Stimulated activated naive B cell treated with anti-CD40 and anti-IgM and Interleukin-4, amounts not matched to agents 10 μg/mL and 1 μg/mL and 100 μg/mL, for 72 hours (primary cell): ENCODE measurements around the gene MAN2A1.
A peak's percentile ranks its signal among the peaks of the same experiment; 100 is the strongest.

Experiments
- ATAC-seq, 2 donors: fragments of 150-1000 bp; cut with Tn5 transposase; replicated peaks; 2 replicates each; pipeline ENCODE4 v1.10.0; 2021; ENCODE audit warnings: moderate library complexity in 1 of 2
- DNase-seq: peaks from one replicate; pipeline ENCODE4 v3.0.0; 2021
- H3K27ac Mint-ChIP-seq: one replicate; pipeline ENCODE4 v1.8.0; 2022; ENCODE audit warnings: mild to moderate bottlenecking, mixed read lengths
- H3K27me3 Mint-ChIP-seq, 2 donors: one replicate each; pipeline ENCODE4 v1.8.0; 2022; ENCODE audit warnings: mixed read lengths in 2 of 2
- H3K36me3 Mint-ChIP-seq, 2 donors: one replicate each; pipeline ENCODE4 v1.8.0; 2022; ENCODE audit warnings: mixed read lengths in 2 of 2, mild to moderate bottlenecking in 1 of 2
- H3K4me1 Mint-ChIP-seq, 2 donors: one replicate each; pipeline ENCODE4 v1.8.0; 2022; ENCODE audit warnings: mixed read lengths in 2 of 2, mild to moderate bottlenecking in 1 of 2
- H3K4me3 Mint-ChIP-seq, 2 donors: one replicate each; pipeline ENCODE4 v1.8.0; 2022; ENCODE audit warnings: mild to moderate bottlenecking in 2 of 2, mixed read lengths in 2 of 2, moderate library complexity in 1 of 2
- H3K9me3 Mint-ChIP-seq, 2 donors: one replicate each; pipeline ENCODE4 v1.8.0; 2022; ENCODE audit warnings: mixed read lengths in 2 of 2, mild to moderate bottlenecking in 1 of 2

The MAN2A1 gene

GRCh38 chr5:109689740-109690241 is at the start of gene MAN2A1:
Gene MAN2A1, plus strand, starts transcription at chr5:109689927. Its CDS starts 491 bp downstream, at chr5:109690418.
- ATAC-seq (peak; percentile 59 to 68), DNase-seq (peak; percentile 74)
- Mint-ChIP-seq H3K36me3 (peaks cover 10 to 20% of the 10 kb centered on the region in 2 donors), H3K27ac (peak within 1 kb of the TSS; percentile 97), H3K9me3 (no peaks in the 10 kb centered on the region), H3K4me3 (peak within 1 kb of the TSS; percentile 88 to 98), H3K27me3 (peaks cover 0 to 3% of the 10 kb centered on the region in 2 donors), H3K4me1 (peaks cover 29 to 34% of the 10 kb centered on the region in 2 donors)

GRCh38 chr5:109640976-109641375 is 48.8 kb upstream of the MAN2A1 start:
- peaks cover 0 to 6% of the 10 kb centered on the region in 2 donors for H3K9me3 Mint-ChIP-seq
- H3K27me3 Mint-ChIP-seq: peaks cover 0 to under 1% of the 10 kb centered on the region in 2 donors
- H3K4me3 Mint-ChIP-seq: no peak overlapping the region
- H3K36me3 Mint-ChIP-seq: no peaks in the 10 kb centered on the region
- no peak for ATAC-seq
- DNase-seq: no peak
- no peak overlapping the region for H3K27ac Mint-ChIP-seq
- H3K4me1 Mint-ChIP-seq: peaks cover 5 to 8% of the 10 kb centered on the region in 2 donors

GRCh38 chr5:109643791-109644350 is 45.9 kb upstream of the MAN2A1 start:
- H3K27me3 Mint-ChIP-seq: no peaks in the 10 kb centered on the region
- H3K4me3 Mint-ChIP-seq: no peak overlapping the region
- DNase-seq (no peak), ATAC-seq (no peak)
- peaks cover 0 to 6% of the 10 kb centered on the region in 2 donors for H3K9me3 Mint-ChIP-seq
- H3K27ac Mint-ChIP-seq: no peak overlapping the region
- H3K4me1 Mint-ChIP-seq: no peaks in the 10 kb centered on the region
- H3K36me3 Mint-ChIP-seq: no peaks in the 10 kb centered on the region

GRCh38 chr5:109644829-109645228 is 44.9 kb upstream of the MAN2A1 start:
- no peak overlapping the region for H3K27ac Mint-ChIP-seq
- H3K36me3 Mint-ChIP-seq: no peaks in the 10 kb centered on the region
- H3K4me1 Mint-ChIP-seq: no peaks in the 10 kb centered on the region
- peaks cover 0 to 3% of the 10 kb centered on the region in 2 donors for H3K9me3 Mint-ChIP-seq
- no peaks in the 10 kb centered on the region for H3K27me3 Mint-ChIP-seq
- ATAC-seq (no peak), DNase-seq (no peak)
- H3K4me3 Mint-ChIP-seq: no peak overlapping the region

GRCh38 chr5:109645707-109646192 is 44.0 kb upstream of the MAN2A1 start:
- H3K27ac Mint-ChIP-seq: no peak overlapping the region
- no peak for DNase-seq
- no peaks in the 10 kb centered on the region for H3K9me3 Mint-ChIP-seq
- H3K4me1 Mint-ChIP-seq: no peaks in the 10 kb centered on the region
- H3K36me3 Mint-ChIP-seq: no peaks in the 10 kb centered on the region
- no peak for ATAC-seq
- H3K4me3 Mint-ChIP-seq: no peak overlapping the region
- H3K27me3 Mint-ChIP-seq: no peaks in the 10 kb centered on the region

DNA sequence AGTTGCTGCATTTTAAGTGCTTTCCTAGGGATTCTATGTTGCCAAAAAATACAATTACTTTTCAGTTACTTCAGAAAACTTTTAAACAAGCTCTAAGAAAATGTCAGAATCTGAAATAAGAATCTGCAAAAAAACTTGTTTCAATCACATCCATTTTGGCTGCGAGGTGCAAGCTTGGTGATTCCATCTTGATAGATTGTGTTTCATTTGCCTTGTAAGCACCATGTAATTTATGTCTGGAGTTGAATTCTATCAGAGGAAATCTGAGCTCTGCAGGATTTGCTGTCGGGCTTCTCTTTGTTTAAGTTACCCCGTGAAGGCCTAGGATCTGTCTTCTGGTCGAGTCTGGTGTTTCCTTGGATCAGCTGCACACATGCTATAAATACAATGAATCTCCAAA is 40.4 kb upstream of the MAN2A1 start:
- Mint-ChIP-seq H3K4me1 (no peaks in the 10 kb centered on the region), H3K4me3 (no peak overlapping the region), H3K27me3 (no peaks in the 10 kb centered on the region), H3K36me3 (no peaks in the 10 kb centered on the region), H3K9me3 (no peaks in the 10 kb centered on the region), H3K27ac (no peak overlapping the region)
- ATAC-seq (no peak), DNase-seq (no peak)

DNA sequence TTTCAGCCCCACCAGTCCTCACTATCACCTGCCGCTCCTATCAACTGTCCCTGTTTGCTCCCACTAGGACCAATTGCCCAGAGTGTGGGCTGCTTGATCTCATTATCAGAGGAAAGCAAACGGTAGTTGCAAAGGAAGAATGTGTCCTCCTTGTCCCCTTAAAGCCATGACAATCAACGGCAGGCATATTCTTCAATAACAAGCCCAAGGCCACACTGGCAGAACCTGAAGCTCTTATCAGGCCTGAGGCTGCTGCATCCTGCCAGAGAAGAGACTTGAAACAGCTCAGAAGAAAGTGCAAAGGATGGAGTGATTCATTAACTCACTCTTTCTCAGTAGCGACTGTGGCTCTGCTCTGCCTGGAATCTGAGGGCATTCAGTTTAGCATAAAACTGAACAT is 39.2 kb upstream of the MAN2A1 start:
- H3K27me3 Mint-ChIP-seq: peaks cover 0 to 1% of the 10 kb centered on the region in 2 donors
- peaks cover 0 to under 1% of the 10 kb centered on the region in 2 donors for H3K4me1 Mint-ChIP-seq
- ATAC-seq: no peak
- DNase-seq: no peak
- H3K4me3 Mint-ChIP-seq: no peak overlapping the region
- H3K27ac Mint-ChIP-seq: no peak overlapping the region
- H3K9me3 Mint-ChIP-seq: no peaks in the 10 kb centered on the region
- H3K36me3 Mint-ChIP-seq: no peaks in the 10 kb centered on the region

- no peak overlapping the region for H3K27ac Mint-ChIP-seq
- ATAC-seq (no peak), DNase-seq (no peak)
- H3K9me3 Mint-ChIP-seq: no peaks in the 10 kb centered on the region
- no peak overlapping the region for H3K4me3 Mint-ChIP-seq
- H3K27me3 Mint-ChIP-seq: peaks cover 1 to 5% of the 10 kb centered on the region in 2 donors
- H3K4me1 Mint-ChIP-seq: peaks cover 11% of the 10 kb centered on the region in 2 donors
- no peaks in the 10 kb centered on the region for H3K36me3 Mint-ChIP-seq
Observed at GRCh38 chr5:109652096-109652495, 37.6 kb upstream of the MAN2A1 start.

DNA sequence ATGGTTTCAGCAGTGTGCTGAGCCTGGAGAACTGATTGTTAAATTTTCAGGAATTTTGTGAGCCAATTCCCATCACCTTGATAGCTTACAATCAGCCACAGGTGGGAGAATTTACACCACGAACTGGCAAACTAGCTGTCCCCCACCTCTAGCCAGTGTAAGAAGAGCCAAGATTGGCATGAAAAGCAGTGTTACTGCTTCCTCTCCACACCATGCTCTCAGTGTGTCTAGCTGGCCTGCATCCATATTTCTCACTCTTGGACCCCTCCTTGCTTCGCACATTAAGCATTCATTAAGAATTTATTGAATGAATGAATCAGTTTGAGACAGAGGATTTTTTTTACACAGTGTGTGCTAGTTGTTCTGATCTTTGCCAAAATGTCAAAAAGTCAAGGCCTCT is 36.7 kb upstream of the MAN2A1 start:
- ATAC-seq: no peak
- Mint-ChIP-seq H3K27me3 (peaks cover 5 to 8% of the 10 kb centered on the region in 2 donors), H3K27ac (no peak overlapping the region), H3K36me3 (no peaks in the 10 kb centered on the region), H3K9me3 (no peaks in the 10 kb centered on the region), H3K4me3 (no peak overlapping the region), H3K4me1 (peaks cover 13 to 15% of the 10 kb centered on the region in 2 donors)
- no peak for DNase-seq

DNA sequence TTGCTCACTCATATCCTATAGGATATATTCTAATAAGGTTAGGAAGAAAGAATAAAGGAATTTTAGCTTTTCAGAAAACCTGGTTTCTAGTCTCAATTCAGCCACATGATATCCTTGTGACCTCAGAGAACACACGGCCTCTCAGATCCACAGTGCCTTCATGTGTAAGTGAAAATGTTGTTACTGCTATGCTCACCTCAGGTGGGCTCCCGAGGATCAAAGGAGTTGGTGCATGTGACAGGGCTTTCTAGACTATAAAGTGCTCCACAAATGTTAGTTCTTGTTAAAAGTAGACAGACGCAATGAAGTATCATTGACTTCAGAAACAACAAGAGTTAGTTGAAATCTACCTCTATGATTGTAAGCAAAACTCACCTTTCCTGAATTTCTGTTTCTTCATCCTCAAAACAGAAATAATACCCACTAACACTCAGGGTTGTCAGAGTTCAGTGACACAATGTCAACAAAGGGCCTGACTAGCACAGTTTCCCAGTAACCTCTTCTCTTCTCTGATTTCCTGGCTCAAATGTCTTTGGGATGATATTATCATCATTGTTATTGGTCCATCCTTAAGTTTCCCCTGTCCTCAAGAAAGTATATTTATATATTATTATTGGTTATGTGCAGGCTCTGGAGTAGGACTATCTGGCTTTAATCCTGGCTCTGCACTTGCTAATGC is 36.0 kb upstream of the MAN2A1 start:
- no peaks in the 10 kb centered on the region for H3K9me3 Mint-ChIP-seq
- no peak overlapping the region for H3K27ac Mint-ChIP-seq
- peaks cover 5 to 8% of the 10 kb centered on the region in 2 donors for H3K27me3 Mint-ChIP-seq
- ATAC-seq: no peak
- no peak for DNase-seq
- peaks cover 13 to 15% of the 10 kb centered on the region in 2 donors for H3K4me1 Mint-ChIP-seq
- H3K4me3 Mint-ChIP-seq: no peak overlapping the region
- H3K36me3 Mint-ChIP-seq: no peaks in the 10 kb centered on the region

- H3K9me3 Mint-ChIP-seq: no peaks in the 10 kb centered on the region
- no peak overlapping the region for H3K27ac Mint-ChIP-seq
- peaks cover 13 to 15% of the 10 kb centered on the region in 2 donors for H3K4me1 Mint-ChIP-seq
- H3K36me3 Mint-ChIP-seq: no peaks in the 10 kb centered on the region
- H3K27me3 Mint-ChIP-seq: peaks cover 5 to 8% of the 10 kb centered on the region in 2 donors
- no peak for DNase-seq
- H3K4me3 Mint-ChIP-seq: no peak overlapping the region
- ATAC-seq: no peak
Observed at GRCh38 chr5:109654455-109654854, 35.3 kb upstream of the MAN2A1 start.

DNA sequence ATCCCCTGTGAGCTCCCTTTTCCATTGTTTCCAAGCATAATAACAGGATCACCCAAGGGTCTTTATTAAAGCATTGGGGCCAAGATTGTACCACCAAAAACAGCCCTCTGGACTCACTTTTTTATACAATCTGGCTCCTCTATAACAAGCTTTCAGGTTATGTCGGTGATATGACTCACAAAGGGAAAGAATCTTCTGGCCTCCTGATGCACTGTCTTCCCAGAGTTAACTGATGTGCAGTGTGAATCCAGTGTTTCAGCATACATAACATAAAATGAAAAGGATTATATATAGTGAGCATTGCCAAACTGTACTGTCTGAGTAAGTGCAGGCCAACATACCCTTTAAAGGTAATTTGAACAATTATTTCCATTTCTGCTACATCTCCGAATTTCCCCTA is 33.9 kb upstream of the MAN2A1 start:
- ATAC-seq (no peak), DNase-seq (no peak)
- Mint-ChIP-seq H3K4me1 (peaks cover 13 to 15% of the 10 kb centered on the region in 2 donors), H3K27me3 (peaks cover 5 to 8% of the 10 kb centered on the region in 2 donors), H3K27ac (no peak overlapping the region), H3K4me3 (no peak overlapping the region), H3K9me3 (no peaks in the 10 kb centered on the region), H3K36me3 (no peaks in the 10 kb centered on the region)

- Mint-ChIP-seq H3K4me1 (peaks cover 13 to 15% of the 10 kb centered on the region in 2 donors), H3K36me3 (no peaks in the 10 kb centered on the region), H3K9me3 (no peaks in the 10 kb centered on the region), H3K27me3 (peaks cover 5 to 8% of the 10 kb centered on the region in 2 donors), H3K4me3 (no peak overlapping the region), H3K27ac (no peak overlapping the region)
- ATAC-seq (peak; percentile 57 to 69), DNase-seq (no peak)
Observed at GRCh38 chr5:109656829-109657228, 32.9 kb upstream of the MAN2A1 start.

- Mint-ChIP-seq H3K27ac (no peak overlapping the region), H3K27me3 (peaks cover 5 to 8% of the 10 kb centered on the region in 2 donors), H3K4me1 (peaks cover 13 to 15% of the 10 kb centered on the region in 2 donors), H3K4me3 (no peak overlapping the region), H3K36me3 (no peaks in the 10 kb centered on the region), H3K9me3 (no peaks in the 10 kb centered on the region)
- DNase-seq: no peak
- no peak for ATAC-seq
Observed at GRCh38 chr5:109659901-109660300, 29.8 kb upstream of the MAN2A1 start.

DNA sequence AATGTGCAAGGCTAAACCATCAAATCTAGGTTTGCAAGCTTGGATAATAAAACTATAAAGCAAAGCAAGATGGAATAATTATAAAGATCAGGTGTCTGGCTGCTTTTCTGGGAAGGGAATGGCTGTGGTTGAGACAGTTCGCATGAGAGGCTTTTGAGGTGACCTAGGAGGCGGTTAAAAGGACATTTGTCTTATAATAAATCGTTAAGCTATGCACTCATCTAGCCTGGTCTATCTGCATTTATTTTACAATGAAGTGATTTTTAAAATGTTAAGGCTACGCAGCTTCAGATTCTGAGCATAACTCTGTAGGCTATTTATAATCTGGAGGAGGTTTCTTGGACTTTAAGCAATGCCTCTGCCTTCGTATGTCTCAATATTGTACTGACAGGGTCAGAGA is 29.4 kb upstream of the MAN2A1 start:
- H3K9me3 Mint-ChIP-seq: no peaks in the 10 kb centered on the region
- H3K4me3 Mint-ChIP-seq: no peak overlapping the region
- H3K36me3 Mint-ChIP-seq: no peaks in the 10 kb centered on the region
- peaks cover 5 to 8% of the 10 kb centered on the region in 2 donors for H3K27me3 Mint-ChIP-seq
- H3K4me1 Mint-ChIP-seq: peaks cover 13 to 15% of the 10 kb centered on the region in 2 donors
- no peak overlapping the region for H3K27ac Mint-ChIP-seq
- no peak for ATAC-seq
- DNase-seq: no peak
